Smooth muscle cell (in vitro differentiated cells): Measurements from ENCODE around the gene SLC12A7. TPM values are rescaled to one million over a fixed set of nuclear protein-coding genes. Genes with fewer than 3 reads are reported as not detected.

ENCODE experiments used
- DNase-seq: peaks from one replicate; lab custom pipeline; 2025; ENCODE audit not compliant: unreplicated experiment; lab: John Stamatoyannopoulos, UW
- H2AFZ ChIP-seq: fragments of 200-600 bp; sonication (generic); 2 replicates; pipeline ENCODE4 v1.6.0; 2016; ENCODE audit warnings: antibody characterized with exemption, low read depth, mild to moderate bottlenecking
- H3F3A ChIP-seq: fragments of 200-600 bp; sonication (generic); 2 replicates; pipeline ENCODE4 v1.6.0; 2017; ENCODE audit warnings: antibody characterized with exemption, low read depth
- H3K27ac ChIP-seq: fragments of 200-600 bp; sonication (generic); 2 replicates; pipeline ENCODE4 v1.5.1; 2016; ENCODE audit warnings: low read depth, mild to moderate bottlenecking
- H3K27me3 ChIP-seq: fragments of 200-600 bp; sonication (generic); 2 replicates; pipeline ENCODE4 v1.6.1; 2016; ENCODE audit warnings: low read depth, mild to moderate bottlenecking
- H3K36me3 ChIP-seq: fragments of 200-600 bp; sonication (generic); 2 replicates; pipeline ENCODE4 v1.5.1; 2016; ENCODE audit warnings: low read depth
- H3K4me1 ChIP-seq: fragments of 200-600 bp; sonication (generic); 2 replicates; pipeline ENCODE4 v1.5.1; 2016; ENCODE audit warnings: low read depth
- H3K4me2 ChIP-seq: fragments of 200-600 bp; sonication (generic); 2 replicates; pipeline ENCODE4 v1.6.0; 2016; ENCODE audit warnings: mild to moderate bottlenecking
- H3K4me3 ChIP-seq: fragments of 200-600 bp; sonication (generic); 2 replicates; pipeline ENCODE4 v1.5.1; 2016; ENCODE audit warnings: mild to moderate bottlenecking
- H3K79me2 ChIP-seq: fragments of 200-600 bp; sonication (generic); 2 replicates; pipeline ENCODE4 v1.6.0; 2016; ENCODE audit warnings: low read depth, mild to moderate bottlenecking
- H3K9ac ChIP-seq: fragments of 200-600 bp; sonication (generic); 2 replicates; pipeline ENCODE4 v1.6.0; 2016; ENCODE audit warnings: low read depth
- H3K9me3 ChIP-seq: fragments of 200-600 bp; sonication (generic); replicated peaks from 2 replicates; pipeline ENCODE4 v1.5.1; 2016; ENCODE audit warnings: low read depth
- H4K20me1 ChIP-seq: fragments of 200-600 bp; sonication (generic); 2 replicates; pipeline ENCODE4 v1.6.0; 2016; ENCODE audit warnings: low read depth
- WGBS: methylation state at CpG from one replicate; pipeline ENCODE4 v1.1.7; 2016; ENCODE audit warnings: low lambda C conversion rate; 5-methylcytosine and 5-hydroxymethylcytosine counted together
- polyA plus RNA-seq: library from polyadenylated mRNA; unstranded; fragments of >200 nt; fragmentation: Nextera tagmentation; extraction: Ambion mirVana; gene quantifications from 2 replicates; pipeline ENCODE4 v1.2.1, GENCODE V29; 2016
- total RNA-seq: library from RNA; depleted of rRNA; stranded (reverse); fragments of >200 nt; gene quantifications from 2 replicates; pipeline ENCODE4 v1.2.3, GENCODE V29; 2014
- TF ChIP-seq, protein P1 (sequence below): fragments of 200-600 bp; sonication (generic); IDR thresholded peaks from 2 replicates; pipeline ENCODE4 v1.5.1; 2017; ENCODE audit warnings: borderline replicate concordance, mild to moderate bottlenecking, antibody characterized with exemption; ENCODE audit not compliant: insufficient read depth, poor library complexity, severe bottlenecking

SLC12A7 gene
- total and polyA plus RNA-seq, 2 experiments from 2014 or later: 6.1 to 15.2 TPM

- no peak for DNase-seq
- H4K20me1 ChIP-seq: no peaks in the 10 kb centered on the region
- no peaks in the 10 kb centered on the region for H3K79me2 ChIP-seq
- no peak overlapping the region for H3K4me3 ChIP-seq
- peaks cover 2% of the 10 kb centered on the region for H3F3A ChIP-seq
- H3K4me1 ChIP-seq: peaks cover 13% of the 10 kb centered on the region
- no peaks in the 10 kb centered on the region for H3K36me3 ChIP-seq
- no peaks in the 10 kb centered on the region for H3K9me3 ChIP-seq
- no peak overlapping the region for H3K9ac ChIP-seq
- WGBS: 96% methylated on average over 13 of the region's 15 CpGs
- no peak overlapping the region for H3K27ac ChIP-seq
- H3K27me3 ChIP-seq: no peaks in the 10 kb centered on the region
- TF ChIP-seq, protein P1, sequence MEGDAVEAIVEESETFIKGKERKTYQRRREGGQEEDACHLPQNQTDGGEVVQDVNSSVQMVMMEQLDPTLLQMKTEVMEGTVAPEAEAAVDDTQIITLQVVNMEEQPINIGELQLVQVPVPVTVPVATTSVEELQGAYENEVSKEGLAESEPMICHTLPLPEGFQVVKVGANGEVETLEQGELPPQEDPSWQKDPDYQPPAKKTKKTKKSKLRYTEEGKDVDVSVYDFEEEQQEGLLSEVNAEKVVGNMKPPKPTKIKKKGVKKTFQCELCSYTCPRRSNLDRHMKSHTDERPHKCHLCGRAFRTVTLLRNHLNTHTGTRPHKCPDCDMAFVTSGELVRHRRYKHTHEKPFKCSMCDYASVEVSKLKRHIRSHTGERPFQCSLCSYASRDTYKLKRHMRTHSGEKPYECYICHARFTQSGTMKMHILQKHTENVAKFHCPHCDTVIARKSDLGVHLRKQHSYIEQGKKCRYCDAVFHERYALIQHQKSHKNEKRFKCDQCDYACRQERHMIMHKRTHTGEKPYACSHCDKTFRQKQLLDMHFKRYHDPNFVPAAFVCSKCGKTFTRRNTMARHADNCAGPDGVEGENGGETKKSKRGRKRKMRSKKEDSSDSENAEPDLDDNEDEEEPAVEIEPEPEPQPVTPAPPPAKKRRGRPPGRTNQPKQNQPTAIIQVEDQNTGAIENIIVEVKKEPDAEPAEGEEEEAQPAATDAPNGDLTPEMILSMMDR: no peak
- no peak overlapping the region for H2AFZ ChIP-seq
- H3K4me2 ChIP-seq: no peak overlapping the region
Measured at GRCh38 chr5:1116977-1117376, 5.1 kb upstream of the SLC12A7 start.

- Histone ChIP-seq H3K79me2 (no peaks in the 10 kb centered on the region), H3K36me3 (no peaks in the 10 kb centered on the region), H3K27ac (no peak overlapping the region), H3K9me3 (no peaks in the 10 kb centered on the region), H3K9ac (no peak overlapping the region), H2AFZ (no peak overlapping the region), H3K4me3 (no peak overlapping the region), H4K20me1 (no peaks in the 10 kb centered on the region), H3K4me1 (peaks cover 13% of the 10 kb centered on the region), H3K27me3 (no peaks in the 10 kb centered on the region), H3K4me2 (no peak overlapping the region), H3F3A (peaks cover 2% of the 10 kb centered on the region)
- no peak for DNase-seq
- WGBS: 86% methylated on average over 19 of the region's 19 CpGs
- TF ChIP-seq, protein P1: no peak
Measured at GRCh38 chr5:1116109-1116740, 4.4 kb upstream of the SLC12A7 start.

GRCh38 chr5:1115123-1115815, 3.4 kb upstream of the SLC12A7 start:
- no peak for DNase-seq
- peaks cover 2% of the 10 kb centered on the region for H4K20me1 ChIP-seq
- H3K9ac ChIP-seq: no peak overlapping the region
- WGBS: 94% methylated on average over 21 of the region's 23 CpGs
- no peak overlapping the region for H3K4me3 ChIP-seq
- peaks cover 2% of the 10 kb centered on the region for H3F3A ChIP-seq
- peaks cover 13% of the 10 kb centered on the region for H3K4me1 ChIP-seq
- H3K79me2 ChIP-seq: peaks cover under 1% of the 10 kb centered on the region
- no peaks in the 10 kb centered on the region for H3K27me3 ChIP-seq
- no peak overlapping the region for H3K4me2 ChIP-seq
- H3K36me3 ChIP-seq: no peaks in the 10 kb centered on the region
- H3K27ac ChIP-seq: no peak overlapping the region
- H3K9me3 ChIP-seq: no peaks in the 10 kb centered on the region
- TF ChIP-seq, protein P1: no peak
- no peak overlapping the region for H2AFZ ChIP-seq
